Measurements from ENCODE around the gene IGDCC3.

IGDCC3 gene

DNA sequence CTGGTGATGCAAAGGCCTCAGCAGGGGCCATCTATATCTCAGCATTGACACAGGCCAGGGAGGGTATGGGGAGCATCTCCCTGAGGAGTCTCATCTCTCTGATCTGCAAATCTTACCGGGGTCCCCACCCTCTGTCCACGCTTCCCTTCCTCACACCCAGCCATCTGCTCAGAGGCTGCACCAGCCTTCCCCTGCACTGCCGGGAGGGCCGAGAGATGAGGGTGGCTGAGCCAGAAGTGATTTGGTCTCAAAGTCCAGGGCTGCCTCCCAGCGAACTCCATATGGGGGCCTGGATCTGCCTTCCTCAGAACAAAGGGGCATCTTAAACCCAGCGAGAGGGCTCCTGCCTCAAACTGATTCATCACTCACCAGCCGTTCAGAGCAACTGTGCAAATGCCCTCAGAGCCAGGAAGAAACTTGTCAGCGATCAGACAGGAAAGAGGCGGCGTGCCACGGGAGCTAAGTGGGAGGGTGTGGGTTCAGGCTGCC is 4.6 kb downstream of the IGDCC3 start:
- no peak for DNase-seq
- H3K4me3 Mint-ChIP-seq: no peak overlapping the region
- no peak overlapping the region for H3K27ac Mint-ChIP-seq
- H3K4me1 Mint-ChIP-seq (ENCODE audit: low read depth): peaks cover 10% of the 10 kb centered on the region
- no peaks in the 10 kb centered on the region for H3K36me3 Mint-ChIP-seq (ENCODE audit: low read depth)
- H3K27me3 Mint-ChIP-seq: peaks cover 55% of the 10 kb centered on the region
- H3K9me3 Mint-ChIP-seq: no peaks in the 10 kb centered on the region

DNA sequence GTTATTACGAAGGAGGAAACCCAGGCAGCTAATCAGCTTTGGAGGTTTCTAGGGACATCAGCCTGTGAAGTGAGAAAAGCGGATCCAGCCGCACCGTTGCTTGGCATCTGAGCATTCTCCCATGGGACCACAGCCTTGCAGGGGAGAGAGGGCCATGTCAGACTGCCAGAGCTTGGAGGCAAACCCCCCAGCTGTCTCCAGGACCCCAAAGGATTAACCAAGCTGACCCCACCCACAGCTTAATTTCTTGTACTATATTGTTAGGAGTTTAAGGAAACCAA is 5.1 kb downstream of the IGDCC3 start:
- no peak for DNase-seq
- Mint-ChIP-seq H3K4me1 (ENCODE audit: low read depth) (peaks cover 10% of the 10 kb centered on the region), H3K9me3 (no peaks in the 10 kb centered on the region), H3K27ac (no peak overlapping the region), H3K27me3 (peaks cover 54% of the 10 kb centered on the region), H3K4me3 (no peak overlapping the region), H3K36me3 (ENCODE audit: low read depth) (no peaks in the 10 kb centered on the region)

DNA sequence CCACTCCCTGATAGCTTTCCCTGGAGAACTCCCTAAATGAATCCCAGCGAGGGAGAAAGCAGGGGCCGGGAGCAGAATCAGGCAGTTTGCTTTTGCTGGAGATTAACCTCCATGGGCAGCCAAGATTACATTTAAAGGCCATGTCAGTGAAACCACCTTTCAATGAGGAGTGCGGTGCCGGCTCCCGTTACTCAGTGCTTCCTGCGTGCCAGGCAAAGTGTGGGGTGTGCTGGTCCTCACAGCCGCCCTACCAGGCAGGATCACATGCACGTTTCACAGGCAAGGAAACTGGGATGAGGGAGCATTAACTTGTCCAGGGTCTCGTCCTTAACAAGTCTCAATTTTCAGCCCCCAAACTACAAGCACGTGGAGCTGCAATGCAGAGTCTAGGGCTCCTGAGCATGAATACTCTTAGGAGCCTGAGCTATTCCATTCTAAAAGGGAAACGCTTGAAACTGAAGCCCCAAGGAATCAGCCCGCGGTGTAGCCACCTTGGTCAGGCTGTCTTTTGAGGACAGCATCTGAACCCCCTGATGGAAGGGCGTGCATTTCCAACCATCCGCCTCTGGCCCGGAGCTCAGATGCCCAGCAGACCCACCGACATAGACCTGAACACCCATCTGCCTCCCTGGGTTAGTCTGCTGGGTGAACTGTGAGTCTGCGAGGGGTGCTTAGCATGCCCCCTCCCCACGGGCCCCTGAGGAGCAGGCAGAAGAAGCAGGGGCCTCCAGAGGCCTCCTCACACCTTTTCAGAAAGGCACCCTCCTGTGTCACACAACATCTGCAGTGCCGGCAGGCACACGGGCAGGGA is 5.6 kb downstream of the IGDCC3 start:
- Mint-ChIP-seq H3K36me3 (ENCODE audit: low read depth) (no peaks in the 10 kb centered on the region), H3K27me3 (peaks cover 53% of the 10 kb centered on the region)

DNA sequence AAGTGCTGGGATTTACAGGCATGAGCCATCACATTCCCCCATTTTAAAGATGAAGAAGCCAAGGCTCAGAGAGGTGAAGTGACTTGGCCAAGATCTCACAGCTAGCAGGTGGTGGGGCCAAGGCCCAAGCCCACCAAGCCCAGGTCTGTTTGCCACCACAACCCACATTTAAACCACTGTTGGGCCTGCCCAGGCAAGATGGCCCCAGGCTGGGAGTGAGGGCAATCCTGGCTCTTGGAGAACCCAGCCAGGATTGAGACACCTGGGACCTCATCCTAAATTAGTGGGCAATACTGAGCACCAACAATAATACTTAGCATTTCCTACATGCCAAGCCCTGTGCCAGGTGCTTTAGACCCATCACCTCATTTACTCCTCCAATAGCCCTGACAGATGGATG is 6.9 kb downstream of the IGDCC3 start:
- H3K27me3 Mint-ChIP-seq: peaks cover 41% of the 10 kb centered on the region
- H3K36me3 Mint-ChIP-seq (ENCODE audit: low read depth): no peaks in the 10 kb centered on the region
- H3K4me3 Mint-ChIP-seq: no peak overlapping the region
- H3K9me3 Mint-ChIP-seq: no peaks in the 10 kb centered on the region
- peaks cover 1% of the 10 kb centered on the region for H3K4me1 Mint-ChIP-seq (ENCODE audit: low read depth)
- no peak for DNase-seq
- H3K27ac Mint-ChIP-seq: no peak overlapping the region

More for the DNA sequence above, 5.6 kb downstream of the IGDCC3 start:
- Mint-ChIP-seq H3K9me3 (no peaks in the 10 kb centered on the region), H3K4me3 (no peak overlapping the region), H3K27ac (no peak overlapping the region), H3K4me1 (ENCODE audit: low read depth) (peaks cover 9% of the 10 kb centered on the region)
- DNase-seq: no peak

DNA sequence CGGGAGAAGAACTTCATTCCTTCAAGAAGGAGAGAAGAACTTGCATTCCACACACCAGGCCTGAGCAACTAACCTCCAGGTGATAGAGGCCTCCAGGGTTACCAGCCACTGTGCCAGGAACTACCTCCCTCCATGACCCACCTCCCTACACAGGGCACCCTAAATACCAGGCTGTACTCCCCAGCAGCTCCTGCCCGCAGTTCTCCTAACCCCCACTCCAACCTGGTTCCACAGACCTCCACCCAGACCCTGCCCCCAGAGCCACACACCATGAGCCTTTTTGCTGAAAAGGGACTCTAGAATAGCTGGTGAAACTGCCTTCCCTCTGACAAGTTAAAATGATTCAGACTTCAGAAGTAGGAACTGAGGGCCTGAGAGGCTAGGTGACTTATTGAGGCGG is 8.2 kb downstream of the IGDCC3 start:
- Mint-ChIP-seq H3K27ac (no peak overlapping the region), H3K27me3 (peaks cover 29% of the 10 kb centered on the region), H3K4me1 (ENCODE audit: low read depth) (no peaks in the 10 kb centered on the region)

DNA sequence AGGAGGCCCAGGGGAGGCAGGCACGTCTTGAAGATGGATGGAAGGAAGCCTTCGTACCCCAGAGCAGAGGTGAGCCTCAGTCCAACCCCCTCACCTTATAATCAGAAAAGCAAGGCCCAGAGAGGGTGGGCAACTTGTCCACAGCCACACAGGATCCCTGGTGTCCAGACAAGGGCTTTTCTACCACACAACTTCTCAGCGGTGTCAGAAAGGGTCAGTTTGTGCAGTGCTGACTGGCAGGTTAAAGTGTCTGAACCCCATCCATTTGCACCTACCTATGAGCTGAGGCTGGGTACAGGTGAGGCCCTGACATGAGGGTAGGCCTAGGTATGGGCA is 8.6 kb downstream of the IGDCC3 start:
- Mint-ChIP-seq H3K27ac (no peak overlapping the region), H3K9me3 (no peaks in the 10 kb centered on the region), H3K4me3 (no peak overlapping the region), H3K36me3 (ENCODE audit: low read depth) (no peaks in the 10 kb centered on the region), H3K27me3 (peaks cover 24% of the 10 kb centered on the region), H3K4me1 (ENCODE audit: low read depth) (no peaks in the 10 kb centered on the region)
- no peak for DNase-seq

More for the DNA sequence above, 8.2 kb downstream of the IGDCC3 start:
- DNase-seq: no peak
- H3K4me3 Mint-ChIP-seq: no peak overlapping the region
- no peaks in the 10 kb centered on the region for H3K9me3 Mint-ChIP-seq
- H3K36me3 Mint-ChIP-seq (ENCODE audit: low read depth): no peaks in the 10 kb centered on the region

DNA sequence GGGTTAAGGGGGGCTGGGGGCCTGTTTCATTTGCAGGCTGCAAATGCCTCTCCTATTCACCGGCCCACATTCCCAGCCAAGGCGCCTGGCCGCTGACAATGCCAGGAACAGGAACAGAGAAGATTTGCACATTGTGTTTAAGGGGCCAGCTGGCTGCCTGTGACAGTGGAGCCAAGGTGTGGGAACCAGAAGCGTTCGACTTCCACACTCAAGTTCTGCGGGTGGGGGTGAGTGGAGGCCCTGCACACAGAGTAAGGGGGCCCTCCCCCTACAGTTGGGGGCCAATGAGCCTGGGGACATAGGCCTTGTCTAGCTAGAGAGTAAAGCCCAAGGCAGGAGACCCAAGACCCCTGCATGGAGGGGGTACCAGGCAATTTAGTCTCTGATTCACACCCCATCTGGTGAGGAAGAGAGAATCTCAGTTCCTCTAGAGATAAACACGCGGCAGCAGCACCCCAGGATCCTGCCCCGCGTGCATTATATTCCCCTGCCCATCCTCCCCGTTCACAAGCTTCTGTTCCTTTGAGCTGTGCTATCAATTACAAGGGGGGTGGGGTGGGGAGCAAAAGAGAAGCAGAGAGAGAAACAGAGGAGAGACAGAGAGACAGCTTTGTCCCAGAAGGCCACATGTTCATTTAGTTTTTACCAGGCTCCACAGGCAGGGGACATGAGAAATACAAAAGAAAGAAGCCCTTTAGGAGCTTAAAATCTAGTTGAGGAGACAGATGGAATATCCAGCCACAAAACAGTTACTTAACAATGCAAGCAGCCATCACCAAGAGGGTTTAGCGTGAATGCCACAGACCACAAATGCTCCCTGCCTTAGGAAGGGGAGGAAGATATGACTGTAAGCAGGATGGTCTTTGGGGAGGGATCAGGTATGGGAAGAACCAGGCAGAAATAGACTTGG is 9.2 kb downstream of the IGDCC3 start:
- Mint-ChIP-seq H3K4me1 (ENCODE audit: low read depth) (no peaks in the 10 kb centered on the region), H3K4me3 (no peak overlapping the region), H3K9me3 (no peaks in the 10 kb centered on the region), H3K36me3 (ENCODE audit: low read depth) (no peaks in the 10 kb centered on the region), H3K27me3 (peaks cover 18% of the 10 kb centered on the region), H3K27ac (no peak overlapping the region)
- no peak for DNase-seq

DNA sequence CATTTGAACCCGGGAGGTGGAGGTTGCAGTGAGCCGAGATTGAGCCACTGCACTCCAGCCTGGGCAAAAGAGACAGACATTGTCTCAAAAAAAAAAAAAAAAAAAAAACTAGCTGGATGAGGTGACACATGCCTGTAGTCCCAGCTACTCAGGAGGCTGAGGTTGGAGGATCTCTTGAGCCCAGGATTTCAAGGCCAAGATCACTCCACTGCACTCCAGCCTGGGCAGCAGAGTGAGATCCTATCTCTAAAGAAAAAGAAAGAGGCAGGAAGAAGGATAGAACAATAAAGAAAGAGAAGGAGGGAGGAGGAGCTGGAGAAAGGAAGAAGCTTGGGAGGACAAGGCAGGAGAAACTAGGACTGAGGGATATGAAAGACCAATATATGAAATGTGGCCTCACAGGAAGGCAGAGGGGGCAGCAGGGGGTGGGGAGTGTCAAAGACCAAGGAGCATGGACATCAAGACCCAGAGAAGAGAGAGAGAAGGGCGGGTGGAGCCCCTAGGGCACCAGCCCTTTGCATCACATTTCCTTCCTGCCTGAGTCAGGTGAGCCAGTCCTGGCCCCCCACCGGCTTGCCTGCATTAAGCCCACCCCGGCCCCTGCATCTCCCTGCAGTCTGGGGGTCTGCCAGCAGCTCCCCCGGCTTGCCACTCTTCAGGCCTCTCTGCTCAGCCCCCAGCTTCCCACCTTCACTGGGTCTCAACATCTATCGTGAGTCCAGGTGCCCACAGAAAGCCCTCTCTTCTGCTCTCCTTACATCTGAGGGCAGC is 11.5 kb downstream of the IGDCC3 start:
- Mint-ChIP-seq H3K4me3 (no peak overlapping the region), H3K27ac (no peak overlapping the region)

DNA sequence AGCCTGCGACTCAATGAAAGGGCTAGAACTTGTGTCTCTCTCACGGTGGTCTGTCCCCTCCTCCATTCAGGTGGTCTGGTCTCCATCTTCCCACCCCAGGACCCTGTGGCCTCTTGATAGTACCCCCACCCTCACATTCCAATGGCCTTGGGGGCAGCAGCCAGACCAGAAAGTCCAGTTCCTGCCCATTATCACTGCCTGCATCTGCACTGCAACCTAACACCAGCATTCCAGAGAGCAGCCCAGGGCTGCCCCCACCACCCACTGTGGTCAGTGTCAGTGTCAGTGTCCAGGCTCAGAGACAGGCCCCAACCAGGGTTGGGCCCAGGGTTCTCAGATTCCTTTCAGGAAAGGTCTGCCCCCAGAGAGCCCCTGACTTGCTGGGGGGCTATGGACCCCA is 12.6 kb downstream of the IGDCC3 start:
- no peaks in the 10 kb centered on the region for H3K36me3 Mint-ChIP-seq (ENCODE audit: low read depth)
- peaks cover 13% of the 10 kb centered on the region for H3K27me3 Mint-ChIP-seq
- no peaks in the 10 kb centered on the region for H3K9me3 Mint-ChIP-seq
- no peak for DNase-seq
- no peaks in the 10 kb centered on the region for H3K4me1 Mint-ChIP-seq (ENCODE audit: low read depth)
- no peak overlapping the region for H3K4me3 Mint-ChIP-seq
- H3K27ac Mint-ChIP-seq: no peak overlapping the region

More for the DNA sequence above, 11.5 kb downstream of the IGDCC3 start:
- peaks cover 11% of the 10 kb centered on the region for H3K27me3 Mint-ChIP-seq
- DNase-seq: no peak
- no peaks in the 10 kb centered on the region for H3K4me1 Mint-ChIP-seq (ENCODE audit: low read depth)
- H3K9me3 Mint-ChIP-seq: no peaks in the 10 kb centered on the region
- H3K36me3 Mint-ChIP-seq (ENCODE audit: low read depth): no peaks in the 10 kb centered on the region

DNA sequence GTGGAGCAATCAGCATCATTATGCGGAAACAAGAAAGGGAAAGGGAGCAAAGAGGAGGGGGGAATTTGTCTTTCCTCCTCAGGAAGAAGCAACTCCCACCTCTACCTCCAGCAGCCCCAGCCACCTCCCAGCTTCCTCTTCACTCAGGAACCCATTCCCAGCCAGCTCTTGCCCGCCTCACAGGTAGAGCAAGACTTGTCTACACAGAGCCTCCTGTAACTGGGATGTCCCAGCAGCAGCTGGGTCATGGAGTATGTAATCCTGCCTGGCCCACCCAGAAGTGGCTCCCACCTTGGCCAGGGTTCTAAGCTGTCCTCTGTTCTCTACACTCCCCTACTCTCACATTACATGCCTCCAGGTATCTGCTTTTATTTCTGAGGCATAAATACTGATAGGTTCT is 14.0 kb downstream of the IGDCC3 start:
- Mint-ChIP-seq H3K27ac (no peak overlapping the region), H3K4me1 (ENCODE audit: low read depth) (no peaks in the 10 kb centered on the region), H3K27me3 (peaks cover 21% of the 10 kb centered on the region), H3K9me3 (no peaks in the 10 kb centered on the region), H3K4me3 (no peak overlapping the region), H3K36me3 (ENCODE audit: low read depth) (no peaks in the 10 kb centered on the region)
- DNase-seq: no peak

DNA sequence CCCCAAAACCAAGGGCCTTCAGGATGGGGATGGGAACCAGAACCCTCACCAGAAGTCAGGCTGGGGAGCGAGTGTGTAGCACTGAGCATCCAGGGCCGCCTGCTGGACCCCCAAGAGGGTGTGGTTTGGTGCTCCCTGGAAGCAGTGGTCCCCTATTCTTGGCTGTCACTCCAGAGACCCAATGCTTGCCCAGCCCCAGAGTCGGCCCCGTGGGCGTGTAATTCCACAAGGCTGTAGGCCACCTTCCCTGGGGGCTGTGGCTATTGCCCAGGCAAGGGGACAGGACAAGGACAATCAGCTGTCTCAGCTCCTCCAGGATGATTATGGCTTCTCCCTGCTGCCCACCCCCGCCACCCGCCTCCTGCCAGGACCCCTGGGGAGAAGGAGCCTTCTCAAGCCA is 14.5 kb downstream of the IGDCC3 start:
- H3K36me3 Mint-ChIP-seq (ENCODE audit: low read depth): no peaks in the 10 kb centered on the region
- H3K9me3 Mint-ChIP-seq: no peaks in the 10 kb centered on the region
- H3K4me3 Mint-ChIP-seq: no peak overlapping the region
- H3K27me3 Mint-ChIP-seq: peaks cover 23% of the 10 kb centered on the region
- H3K4me1 Mint-ChIP-seq (ENCODE audit: low read depth): no peaks in the 10 kb centered on the region
- no peak overlapping the region for H3K27ac Mint-ChIP-seq
- DNase-seq: no peak

DNA sequence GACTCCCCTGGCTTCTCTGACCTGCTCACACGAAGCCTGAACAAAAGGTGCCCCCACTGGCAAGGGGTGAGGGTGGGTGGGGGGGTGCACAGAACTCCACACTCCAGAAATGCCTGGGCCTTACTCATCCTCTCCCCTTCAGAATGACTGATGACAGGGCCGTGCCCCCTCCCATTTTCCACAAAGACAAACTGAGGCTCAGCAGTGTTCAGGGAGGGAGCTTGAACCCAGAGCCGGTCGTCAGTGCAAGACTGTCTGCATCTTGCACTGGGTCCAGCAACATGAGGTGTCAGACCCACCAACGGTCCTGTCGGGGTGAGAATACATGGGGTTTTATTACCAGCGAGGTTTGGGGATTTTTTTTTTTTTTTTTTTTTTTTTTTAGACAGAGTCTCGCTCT is 15.3 kb downstream of the IGDCC3 start:
- no peaks in the 10 kb centered on the region for H3K36me3 Mint-ChIP-seq (ENCODE audit: low read depth)
- H3K4me3 Mint-ChIP-seq: no peak overlapping the region
- no peaks in the 10 kb centered on the region for H3K9me3 Mint-ChIP-seq
- H3K27ac Mint-ChIP-seq: no peak overlapping the region
- no peak for DNase-seq
- peaks cover 31% of the 10 kb centered on the region for H3K27me3 Mint-ChIP-seq
- no peaks in the 10 kb centered on the region for H3K4me1 Mint-ChIP-seq (ENCODE audit: low read depth)

DNA sequence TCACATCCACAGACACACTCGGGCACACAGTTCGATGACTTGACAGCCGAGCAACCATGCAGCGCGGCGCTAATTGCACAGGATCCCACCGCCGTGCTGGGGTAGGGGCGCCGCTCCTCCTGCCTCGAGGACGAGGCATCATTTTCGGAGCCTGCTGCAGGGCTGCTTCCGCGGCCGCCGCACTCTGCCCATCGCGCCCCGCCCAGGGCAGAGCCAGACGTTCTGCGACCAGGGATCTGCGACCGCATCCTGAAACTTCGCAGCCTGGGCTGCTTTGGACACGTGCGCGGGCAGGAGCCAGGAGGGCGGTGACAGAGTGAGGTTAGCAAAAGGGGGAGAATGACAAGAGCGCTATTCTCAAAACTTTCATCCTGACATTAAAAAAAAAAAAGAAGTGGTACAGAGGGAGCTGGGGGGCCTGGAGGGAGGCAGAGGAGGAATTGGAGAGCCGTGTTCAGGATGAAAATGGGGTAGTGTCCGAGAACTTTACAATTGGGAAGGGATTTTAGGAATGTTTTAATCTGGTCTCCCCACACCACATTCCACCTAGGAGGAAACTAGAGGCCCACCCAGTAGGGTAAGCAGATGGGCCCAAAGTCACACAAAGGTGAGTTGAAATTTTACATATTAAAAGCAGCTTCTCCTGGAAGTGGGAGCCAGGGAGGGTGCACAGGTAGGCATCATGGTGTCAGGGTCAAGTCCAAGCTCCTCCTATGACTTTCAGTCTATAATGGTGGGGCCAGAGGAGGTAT is 15.9 kb downstream of the IGDCC3 start:
- Mint-ChIP-seq H3K27me3 (peaks cover 37% of the 10 kb centered on the region), H3K27ac (no peak overlapping the region), H3K4me3 (no peak overlapping the region), H3K4me1 (ENCODE audit: low read depth) (no peaks in the 10 kb centered on the region), H3K36me3 (ENCODE audit: low read depth) (no peaks in the 10 kb centered on the region), H3K9me3 (no peaks in the 10 kb centered on the region)
- DNase-seq: no peak

DNA sequence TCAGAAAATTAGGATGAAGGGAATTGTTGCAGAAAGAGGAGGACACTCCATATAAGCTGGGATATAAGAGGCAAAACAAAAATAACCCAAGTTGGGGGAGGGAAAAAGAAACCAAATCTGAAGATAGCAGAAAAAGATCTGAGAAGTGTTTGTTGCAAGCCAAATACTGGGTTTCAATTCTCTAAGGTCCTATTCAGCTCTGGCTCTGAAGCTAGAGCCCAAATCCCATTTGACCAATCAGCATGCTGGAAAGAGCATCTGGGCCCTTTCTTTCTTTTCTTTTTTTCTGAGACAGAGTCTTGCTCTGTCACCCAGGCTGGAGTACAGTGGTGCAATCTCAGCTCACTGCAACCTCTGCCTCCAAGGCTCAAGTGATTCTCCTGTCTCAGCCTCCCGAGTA is 17.3 kb downstream of the IGDCC3 start:
- H3K27ac Mint-ChIP-seq: no peak overlapping the region
- H3K27me3 Mint-ChIP-seq: peaks cover 48% of the 10 kb centered on the region
- DNase-seq: no peak
- H3K4me3 Mint-ChIP-seq: no peak overlapping the region
- H3K9me3 Mint-ChIP-seq: no peaks in the 10 kb centered on the region
- H3K4me1 Mint-ChIP-seq (ENCODE audit: low read depth): peaks cover 7% of the 10 kb centered on the region
- no peaks in the 10 kb centered on the region for H3K36me3 Mint-ChIP-seq (ENCODE audit: low read depth)

Measured in activated T-cell treated with anti-CD3 and anti-CD28 coated beads, Interleukin-2, amount 50 U/mL, for 24 hours (primary cell).